CD4-positive, alpha-beta T cell treated with Interleukin-15 for 1 hour (primary cell): ENCODE measurements around the gene KHSRP.

ENCODE experiments used
- DNase-seq: peaks from one replicate; pipeline ENCODE4 v3.0.0-alpha.2; 2020

The KHSRP gene

GRCh38 chr19:6384381-6384780 lies 40.2 kb downstream of the KHSRP start:
- DNase-seq: no peak

GRCh38 chr19:6383188-6383587 lies 41.4 kb downstream of the KHSRP start:
- no peak for DNase-seq

GRCh38 chr19:6381030-6381750 lies 43.4 kb downstream of the KHSRP start:
- no peak for DNase-seq

GRCh38 chr19:6379744-6380143 lies 44.9 kb downstream of the KHSRP start:
- no peak for DNase-seq

- DNase-seq: no peak
Observed at GRCh38 chr19:6378486-6378885, 46.1 kb downstream of the KHSRP start.

GRCh38 chr19:6378041-6378440 lies 46.6 kb downstream of the KHSRP start:
- no peak for DNase-seq

GRCh38 chr19:6376512-6377190 lies 48.0 kb downstream of the KHSRP start:
- no peak for DNase-seq

GRCh38 chr19:6375411-6376010 lies 49.1 kb downstream of the KHSRP start, which contains the start of gene PSPN:
TSS of gene PSPN (minus strand) at chr19:6375933. CDS start at chr19:6375849, 84 bp downstream.
- DNase-seq: no peak

- DNase-seq: no peak
Observed at GRCh38 chr19:6374711-6375410, 49.8 kb downstream of the KHSRP start.

GRCh38 chr19:6374161-6374709 lies 50.4 kb downstream of the KHSRP start:
- no peak for DNase-seq

GRCh38 chr19:6373813-6374108 lies 50.9 kb downstream of the KHSRP start:
- DNase-seq: no peak

- DNase-seq: peak; percentile 98
Observed at GRCh38 chr19:6373096-6373812, 51.4 kb downstream of the KHSRP start.

- DNase-seq: peak; percentile 99
Observed at GRCh38 chr19:6372594-6373095, 52.0 kb downstream of the KHSRP start, which contains the start of gene ALKBH7. TSS of gene ALKBH7 (plus strand) at chr19:6372794. CDS start at chr19:6372821, 27 bp downstream.

GRCh38 chr19:6364353-6364752 lies 60.3 kb downstream of the KHSRP start:
- no peak for DNase-seq
